ENCODE data around the gene TENM4. TPM values are rescaled to one million over a fixed set of nuclear protein-coding genes. Genes with fewer than 3 reads are reported as not detected.

The TENM4 gene
- total and polyA plus RNA-seq, 4 experiments from 2014 or later, result 0.25 to 0.28 TPM; not detected in 2

DNA sequence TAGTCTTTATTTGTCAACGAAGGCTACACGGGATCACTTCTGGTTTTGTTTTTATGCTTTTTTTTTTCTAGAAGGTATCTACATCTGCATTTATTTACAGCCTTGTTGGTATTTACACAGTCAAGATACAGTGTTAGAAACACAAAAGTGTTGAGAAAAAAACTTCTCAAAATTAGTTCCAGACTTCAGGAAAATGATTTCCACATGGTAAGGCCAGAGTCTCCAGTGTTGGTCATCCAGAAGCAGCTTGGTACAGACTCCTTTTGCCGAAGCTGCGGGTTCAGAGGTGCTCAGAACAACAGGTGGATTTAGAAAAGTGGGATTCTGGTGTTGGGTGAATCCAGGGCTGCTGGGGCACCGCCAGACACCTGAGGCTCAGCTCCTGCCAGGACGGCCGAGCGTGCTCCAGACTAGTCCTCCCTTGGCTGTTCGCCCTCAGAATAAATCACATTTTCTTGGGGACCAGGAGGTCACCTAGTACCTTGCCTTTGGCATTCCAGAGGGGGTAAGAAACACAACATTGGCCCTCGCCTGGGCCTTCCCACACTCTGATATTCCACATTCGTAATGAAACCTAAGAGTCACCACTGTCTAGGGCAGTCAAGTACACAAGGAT, 787.4 kb downstream of the TENM4 start:
- no peaks in the 10 kb centered on the region for H3K9me3 ChIP-seq (ENCODE audit: control insufficient read depth in 1 of 2, low read length in 2 of 2)
- H3K27ac ChIP-seq (ENCODE audit: low read depth, low read length), result no peak overlapping the region
- intact Hi-C loops (cut with micrococcal nuclease), result no loop called here
- Mint-ChIP-seq H3K36me3 (no peaks in the 10 kb centered on the region), H3K4me1 (no peaks in the 10 kb centered on the region), H3K27me3 (peaks cover 1 to 10% of the 10 kb centered on the region in 2 donors), H3K4me3 (no peak overlapping the region), H3K27ac (no peak overlapping the region), H3K9me3 (no peaks in the 10 kb centered on the region)
- no peak overlapping the region for H3K4me3 ChIP-seq (ENCODE audit: low read length in 2 of 2)
- H3K27me3 ChIP-seq (ENCODE audit: insufficient read depth, low read length), result no peaks in the 10 kb centered on the region
- no peaks in the 10 kb centered on the region for H3K4me1 ChIP-seq (ENCODE audit: insufficient read depth, low read length)
- no peak for DNase-seq
- POLR2A ChIA-PET (ENCODE audit: partially characterized antibody), result no interaction called here
- CTCF ChIA-PET (ENCODE audit: partially characterized antibody), result interaction anchor here (0.7 kb wide), 1 partner anchor 9 kb away, joined by 3 read pairs; no protein-coding TSS in a partner anchor
- no peaks in the 10 kb centered on the region for H3K36me3 ChIP-seq (ENCODE audit: insufficient read depth, low read length)

DNA sequence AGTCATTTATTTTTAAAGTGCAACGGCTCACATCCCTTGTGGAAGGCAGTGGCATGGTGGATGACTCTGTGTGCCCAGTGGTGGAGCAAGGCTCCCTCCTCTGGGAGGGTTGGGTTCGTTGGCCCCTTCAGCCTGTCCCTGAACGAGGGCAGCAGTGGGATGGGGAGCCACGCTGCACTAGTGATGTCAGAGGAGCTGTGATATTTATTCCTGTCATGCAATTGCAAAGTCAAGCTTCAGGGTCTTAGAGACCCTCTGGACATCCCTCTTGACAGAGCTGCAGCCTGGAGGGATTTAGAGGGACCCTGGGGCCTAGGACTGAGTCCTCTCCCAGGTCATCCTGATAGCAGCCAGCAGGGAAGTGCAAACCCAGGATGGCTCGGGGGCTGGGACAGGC, 788.0 kb downstream of the TENM4 start:
- DNase-seq, result no peak
- H3K27me3 Mint-ChIP-seq, result peaks cover 1 to 10% of the 10 kb centered on the region in 2 donors
- H3K4me3 Mint-ChIP-seq, result no peak overlapping the region
- no peaks in the 10 kb centered on the region for H3K9me3 Mint-ChIP-seq
- no peaks in the 10 kb centered on the region for H3K36me3 Mint-ChIP-seq
- no peaks in the 10 kb centered on the region for H3K36me3 ChIP-seq (ENCODE audit: insufficient read depth, low read length)
- no peaks in the 10 kb centered on the region for H3K27me3 ChIP-seq (ENCODE audit: insufficient read depth, low read length)
- H3K9me3 ChIP-seq (ENCODE audit: control insufficient read depth in 1 of 2, low read length in 2 of 2), result no peaks in the 10 kb centered on the region
- no peak overlapping the region for H3K27ac ChIP-seq (ENCODE audit: low read depth, low read length)
- no peaks in the 10 kb centered on the region for H3K4me1 Mint-ChIP-seq
- ChIA-PET CTCF (ENCODE audit: partially characterized antibody) (no interaction called here), POLR2A (ENCODE audit: partially characterized antibody) (no interaction called here)
- no peaks in the 10 kb centered on the region for H3K4me1 ChIP-seq (ENCODE audit: insufficient read depth, low read length)
- no peak overlapping the region for H3K27ac Mint-ChIP-seq
- intact Hi-C loops (cut with micrococcal nuclease), result no loop called here
- no peak overlapping the region for H3K4me3 ChIP-seq (ENCODE audit: low read length in 2 of 2)

- no peak overlapping the region for H3K4me3 Mint-ChIP-seq
- H3K27me3 ChIP-seq (ENCODE audit: insufficient read depth, low read length), result no peaks in the 10 kb centered on the region
- no peaks in the 10 kb centered on the region for H3K4me1 Mint-ChIP-seq
- no peaks in the 10 kb centered on the region for H3K4me1 ChIP-seq (ENCODE audit: insufficient read depth, low read length)
- CTCF ChIA-PET (ENCODE audit: partially characterized antibody), result interaction anchor here (1.0 kb wide), 1 partner anchor 10 kb away, joined by 3 read pairs; no protein-coding TSS in a partner anchor
- peaks cover 1 to 10% of the 10 kb centered on the region in 2 donors for H3K27me3 Mint-ChIP-seq
- intact Hi-C loops (cut with micrococcal nuclease), result no loop called here
- H3K27ac ChIP-seq (ENCODE audit: low read depth, low read length), result no peak overlapping the region
- no peaks in the 10 kb centered on the region for H3K9me3 ChIP-seq (ENCODE audit: control insufficient read depth in 1 of 2, low read length in 2 of 2)
- DNase-seq, result no peak
- no peaks in the 10 kb centered on the region for H3K36me3 Mint-ChIP-seq
- no peak overlapping the region for H3K27ac Mint-ChIP-seq
- no peaks in the 10 kb centered on the region for H3K9me3 Mint-ChIP-seq
- no peaks in the 10 kb centered on the region for H3K36me3 ChIP-seq (ENCODE audit: insufficient read depth, low read length)
- H3K4me3 ChIP-seq (ENCODE audit: low read length in 2 of 2), result no peak overlapping the region
- POLR2A ChIA-PET (ENCODE audit: partially characterized antibody), result no interaction called here
Measured at GRCh38 chr11:78651923-78652842, 788.6 kb downstream of the TENM4 start.

GRCh38 chr11:78651136-78651775, 789.6 kb downstream of the TENM4 start:
- Histone ChIP-seq H3K4me3 (ENCODE audit: low read length in 2 of 2) (no peak overlapping the region), H3K27ac (ENCODE audit: low read depth, low read length) (no peak overlapping the region), H3K4me1 (ENCODE audit: insufficient read depth, low read length) (no peaks in the 10 kb centered on the region), H3K9me3 (ENCODE audit: control insufficient read depth in 1 of 2, low read length in 2 of 2) (no peaks in the 10 kb centered on the region), H3K36me3 (ENCODE audit: insufficient read depth, low read length) (no peaks in the 10 kb centered on the region), H3K27me3 (ENCODE audit: insufficient read depth, low read length) (no peaks in the 10 kb centered on the region)
- CTCF ChIA-PET (ENCODE audit: partially characterized antibody), result interaction anchor here (1.0 kb wide), 1 partner anchor 9 kb away, joined by 3 read pairs; no protein-coding TSS in a partner anchor
- intact Hi-C loops (cut with micrococcal nuclease), result no loop called here
- H3K36me3 Mint-ChIP-seq, result no peaks in the 10 kb centered on the region
- no peak overlapping the region for H3K4me3 Mint-ChIP-seq
- H3K27ac Mint-ChIP-seq, result no peak overlapping the region
- POLR2A ChIA-PET (ENCODE audit: partially characterized antibody), result no interaction called here
- no peak for DNase-seq
- peaks cover 1 to 8% of the 10 kb centered on the region in 2 donors for H3K27me3 Mint-ChIP-seq
- H3K9me3 Mint-ChIP-seq, result no peaks in the 10 kb centered on the region
- H3K4me1 Mint-ChIP-seq, result peaks cover 0 to 4% (median 3%) of the 10 kb centered on the region in 4 donors

GRCh38 chr11:78649361-78650215, 791.2 kb downstream of the TENM4 start:
- Mint-ChIP-seq H3K4me1 (peaks cover 6 to 16% (median 11%) of the 10 kb centered on the region in 4 donors), H3K27me3 (peaks cover 1 to 8% of the 10 kb centered on the region in 2 donors), H3K9me3 (no peaks in the 10 kb centered on the region), H3K27ac (no peak overlapping the region), H3K4me3 (no peak overlapping the region), H3K36me3 (no peaks in the 10 kb centered on the region)
- H3K4me1 ChIP-seq (ENCODE audit: insufficient read depth, low read length), result no peaks in the 10 kb centered on the region
- no peak overlapping the region for H3K4me3 ChIP-seq (ENCODE audit: low read length in 2 of 2)
- no peaks in the 10 kb centered on the region for H3K27me3 ChIP-seq (ENCODE audit: insufficient read depth, low read length)
- intact Hi-C loops (cut with micrococcal nuclease), result no loop called here
- no peaks in the 10 kb centered on the region for H3K9me3 ChIP-seq (ENCODE audit: control insufficient read depth in 1 of 2, low read length in 2 of 2)
- POLR2A ChIA-PET (ENCODE audit: partially characterized antibody), result no interaction called here
- CTCF ChIA-PET (ENCODE audit: partially characterized antibody), result interaction anchor here (0.9 kb wide), 1 partner anchor 14 kb away, joined by 3 read pairs; no protein-coding TSS in a partner anchor
- H3K36me3 ChIP-seq (ENCODE audit: insufficient read depth, low read length), result no peaks in the 10 kb centered on the region
- H3K27ac ChIP-seq (ENCODE audit: low read depth, low read length), result no peak overlapping the region
- no peak for DNase-seq

DNA sequence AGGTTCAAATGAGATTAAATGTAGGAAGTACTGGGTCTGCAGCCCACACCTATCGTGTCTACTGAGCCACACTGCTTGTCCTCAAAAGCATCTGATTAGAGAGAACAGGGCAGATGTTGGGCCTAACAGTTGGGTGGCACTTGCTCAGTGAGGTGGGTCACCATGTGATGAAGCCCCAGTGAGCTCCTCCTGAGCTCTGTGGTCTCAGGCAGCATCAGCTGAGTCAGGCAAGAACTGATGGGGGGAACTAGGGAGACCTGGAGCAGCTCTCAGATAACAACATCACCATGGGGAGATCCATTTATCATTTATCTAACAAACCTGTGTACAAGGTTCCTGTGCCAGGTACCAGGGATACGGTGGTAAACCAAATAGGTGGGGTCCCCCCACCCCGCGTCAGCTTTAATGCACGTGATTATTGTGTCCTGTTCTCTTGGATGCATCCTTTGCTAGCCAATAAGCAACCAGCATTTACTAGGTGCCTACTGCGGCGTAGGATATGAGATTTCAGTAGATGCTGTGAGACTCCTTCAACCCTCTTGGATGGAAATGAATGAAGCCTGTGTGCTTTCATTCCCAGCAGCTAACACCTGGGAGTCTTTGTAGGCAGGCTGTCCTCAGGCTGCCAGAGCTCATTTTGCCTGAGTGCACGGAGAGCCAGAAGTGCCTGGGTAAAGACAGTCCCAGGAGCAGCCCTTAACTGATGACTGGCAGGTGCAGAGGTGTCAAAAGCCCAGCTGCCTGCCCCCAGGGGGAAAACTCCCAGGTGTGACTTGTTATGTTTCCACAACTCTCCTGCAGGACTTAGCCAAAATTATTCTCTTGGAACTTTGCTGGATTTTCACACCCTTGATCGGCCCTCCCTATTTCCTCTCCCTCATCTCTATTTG, 792.6 kb downstream of the TENM4 start:
- intact Hi-C loops (cut with micrococcal nuclease), result no loop called here
- Mint-ChIP-seq H3K27me3 (peaks cover 2 to 8% of the 10 kb centered on the region in 2 donors), H3K36me3 (no peaks in the 10 kb centered on the region), H3K9me3 (no peaks in the 10 kb centered on the region), H3K4me1 (peaks cover 6 to 16% (median 11%) of the 10 kb centered on the region in 4 donors), H3K27ac (no peak overlapping the region), H3K4me3 (no peak overlapping the region)
- ChIA-PET CTCF (ENCODE audit: partially characterized antibody) (interaction anchor here (0.9 to 4.9 kb wide), 7 partner anchors 9 to 67 kb away, joined by 4 to 44 read pairs (median 14); no protein-coding TSS in a partner anchor), POLR2A (ENCODE audit: partially characterized antibody) (no interaction called here)
- Histone ChIP-seq H3K4me1 (ENCODE audit: insufficient read depth, low read length) (no peaks in the 10 kb centered on the region), H3K27me3 (ENCODE audit: insufficient read depth, low read length) (no peaks in the 10 kb centered on the region), H3K36me3 (ENCODE audit: insufficient read depth, low read length) (no peaks in the 10 kb centered on the region), H3K9me3 (ENCODE audit: control insufficient read depth in 1 of 2, low read length in 2 of 2) (no peaks in the 10 kb centered on the region), H3K27ac (ENCODE audit: low read depth, low read length) (no peak overlapping the region), H3K4me3 (ENCODE audit: low read length in 2 of 2) (no peak overlapping the region)
- no peak for DNase-seq

Data from CD4-positive, alpha-beta memory T cell (primary cell).